NT2/D1 (cell line): ENCODE measurements around the gene PARD3.

Experiments used
- SUZ12 ChIP-seq: IDR thresholded peaks from 2 replicates; pipeline ENCODE4 v1.6.1; 2011; ENCODE audit not compliant: insufficient read length, insufficient read depth; ENCODE audit errors: extremely low read depth
- YY1 ChIP-seq: IDR thresholded peaks from 2 replicates; pipeline ENCODE4 v1.6.1; 2011; ENCODE audit not compliant: insufficient read length, insufficient read depth
- ZNF274 ChIP-seq: IDR thresholded peaks from 2 replicates; pipeline ENCODE4 v1.6.1; 2011; ENCODE audit warnings: mild to moderate bottlenecking, low read depth, low read length

- TF ChIP-seq YY1 (no peak), ZNF274 (no peak), SUZ12 (no peak)
Observed at GRCh38 chr10:34567659-34568253, 247.3 kb downstream of the PARD3 start.
